Coronary artery (tissue), 2 donors: ENCODE data around the gene NPW.

Experiments used
- DNase-seq: peaks from one replicate; pipeline ENCODE4 v3.0.0-alpha.2; 2017; ENCODE audit warnings: low spot score
- H3K27ac ChIP-seq, 2 donors: fragments of 200-600 bp; sonication (generic); one replicate each; pipeline ENCODE4 v1.5.1; 2016 to 2019
- H3K4me3 ChIP-seq: fragments of 200-600 bp; sonication (generic); 2 replicates; pipeline ENCODE4 v1.5.1; 2016; ENCODE audit warnings: mild to moderate bottlenecking, moderate library complexity
- TF ChIP-seq, protein P1 (sequence below): fragments of 200-600 bp; sonication (generic); IDR thresholded peaks from one replicate; pipeline ENCODE4 v1.5.1; 2019; ENCODE audit warnings: antibody characterized with exemption

NPW gene

GRCh38 chr16:2066139-2066538 lies 46.6 kb downstream of the NPW start:
- H3K4me3 ChIP-seq, result no peak overlapping the region
- no peak for DNase-seq
- TF ChIP-seq, protein P1, sequence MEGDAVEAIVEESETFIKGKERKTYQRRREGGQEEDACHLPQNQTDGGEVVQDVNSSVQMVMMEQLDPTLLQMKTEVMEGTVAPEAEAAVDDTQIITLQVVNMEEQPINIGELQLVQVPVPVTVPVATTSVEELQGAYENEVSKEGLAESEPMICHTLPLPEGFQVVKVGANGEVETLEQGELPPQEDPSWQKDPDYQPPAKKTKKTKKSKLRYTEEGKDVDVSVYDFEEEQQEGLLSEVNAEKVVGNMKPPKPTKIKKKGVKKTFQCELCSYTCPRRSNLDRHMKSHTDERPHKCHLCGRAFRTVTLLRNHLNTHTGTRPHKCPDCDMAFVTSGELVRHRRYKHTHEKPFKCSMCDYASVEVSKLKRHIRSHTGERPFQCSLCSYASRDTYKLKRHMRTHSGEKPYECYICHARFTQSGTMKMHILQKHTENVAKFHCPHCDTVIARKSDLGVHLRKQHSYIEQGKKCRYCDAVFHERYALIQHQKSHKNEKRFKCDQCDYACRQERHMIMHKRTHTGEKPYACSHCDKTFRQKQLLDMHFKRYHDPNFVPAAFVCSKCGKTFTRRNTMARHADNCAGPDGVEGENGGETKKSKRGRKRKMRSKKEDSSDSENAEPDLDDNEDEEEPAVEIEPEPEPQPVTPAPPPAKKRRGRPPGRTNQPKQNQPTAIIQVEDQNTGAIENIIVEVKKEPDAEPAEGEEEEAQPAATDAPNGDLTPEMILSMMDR, result no peak
- no peak overlapping the region for H3K27ac ChIP-seq
